HG02943 (cell line): Measurements from ENCODE around the gene PARD3.

ENCODE experiments used
- ATAC-seq: cut with Tn5 transposase; IDR thresholded peaks from one replicate; pipeline ENCODE4 v1.9.1; 2021; ENCODE audit warnings: mild to moderate bottlenecking, low read depth, moderate library complexity; ENCODE audit not compliant: unreplicated experiment

PARD3 gene

GRCh38 chr10:34558093-34558583 lies 257.0 kb downstream of the PARD3 start:
- ATAC-seq: no peak

- ATAC-seq: no peak
Observed at GRCh38 chr10:34557173-34557572, 257.9 kb downstream of the PARD3 start.

GRCh38 chr10:34555653-34556052 lies 259.4 kb downstream of the PARD3 start:
- no peak for ATAC-seq

- ATAC-seq: no peak
Observed at GRCh38 chr10:34553747-34554146, 261.3 kb downstream of the PARD3 start.

GRCh38 chr10:34551295-34551694 lies 263.8 kb downstream of the PARD3 start:
- no peak for ATAC-seq

GRCh38 chr10:34549953-34550352 lies 265.1 kb downstream of the PARD3 start:
- ATAC-seq: no peak

GRCh38 chr10:34549001-34549400 lies 266.1 kb downstream of the PARD3 start:
- no peak for ATAC-seq

GRCh38 chr10:34548466-34548865 lies 266.6 kb downstream of the PARD3 start:
- no peak for ATAC-seq

GRCh38 chr10:34547695-34548094 lies 267.4 kb downstream of the PARD3 start:
- ATAC-seq: no peak

GRCh38 chr10:34547291-34547690 lies 267.8 kb downstream of the PARD3 start:
- ATAC-seq: no peak

GRCh38 chr10:34544400-34544799 lies 270.7 kb downstream of the PARD3 start:
- no peak for ATAC-seq

GRCh38 chr10:34543716-34544115 lies 271.4 kb downstream of the PARD3 start:
- ATAC-seq: no peak

- no peak for ATAC-seq
Observed at GRCh38 chr10:34540492-34540891, 274.6 kb downstream of the PARD3 start.

- no peak for ATAC-seq
Observed at GRCh38 chr10:34539533-34540315, 275.4 kb downstream of the PARD3 start.

- ATAC-seq: peak; percentile 43
Observed at GRCh38 chr10:34538281-34538829, 276.7 kb downstream of the PARD3 start.

GRCh38 chr10:34537629-34538231 lies 277.4 kb downstream of the PARD3 start:
- peak; percentile 68 for ATAC-seq

GRCh38 chr10:34535872-34536271 lies 279.2 kb downstream of the PARD3 start:
- no peak for ATAC-seq

GRCh38 chr10:34530778-34531177 lies 284.3 kb downstream of the PARD3 start:
- ATAC-seq: no peak

- no peak for ATAC-seq
Observed at GRCh38 chr10:34528320-34528719, 286.8 kb downstream of the PARD3 start.

GRCh38 chr10:34526758-34527730 lies 288.1 kb downstream of the PARD3 start:
- no peak for ATAC-seq

- no peak for ATAC-seq
Observed at GRCh38 chr10:34526186-34526585, 288.9 kb downstream of the PARD3 start.
